ENCODE results near the gene NINJ2.
"Not testable (repeated sequence)": the region's sequence is repeated elsewhere in the genome, so short reads cannot be mapped to it uniquely, and the experiment has no call there.

Gene NINJ2, protein sequence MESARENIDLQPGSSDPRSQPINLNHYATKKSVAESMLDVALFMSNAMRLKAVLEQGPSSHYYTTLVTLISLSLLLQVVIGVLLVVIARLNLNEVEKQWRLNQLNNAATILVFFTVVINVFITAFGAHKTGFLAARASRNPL

DNA sequence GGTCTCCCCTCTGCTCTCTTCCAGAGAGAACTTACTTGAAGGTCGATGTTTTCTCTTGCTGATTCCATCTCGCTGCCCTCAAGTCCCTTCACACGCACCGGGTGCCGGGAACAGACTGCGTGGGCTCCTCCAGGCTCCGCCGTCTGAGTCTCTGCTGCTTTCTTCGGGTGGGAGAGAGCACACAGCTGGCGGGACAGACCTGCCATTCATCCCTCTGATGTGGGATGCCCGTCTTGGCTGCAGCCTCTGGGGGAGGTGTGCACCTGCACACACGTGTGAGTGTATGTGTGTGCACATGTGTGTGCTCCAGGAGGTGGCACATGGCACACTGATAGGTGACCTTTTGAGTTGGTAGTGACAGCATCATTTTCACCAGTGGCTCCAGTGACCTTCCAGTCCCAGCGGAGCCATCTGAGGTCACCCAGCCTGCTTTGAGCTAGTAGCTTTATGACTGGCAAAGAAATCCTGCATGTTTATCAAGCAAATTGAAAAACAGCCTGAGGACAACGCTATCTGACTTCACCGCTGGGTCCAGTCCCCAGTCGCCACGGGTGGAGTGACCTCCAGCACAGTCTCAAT is at the start of gene NINJ2:
Gene NINJ2 (minus strand): TSS at position 153 of the 579 bp plus-strand sequence. CDS start 85 bp downstream, at position 68.
- no CpG with 5 or more reads among the region's 17 CpGs for WGBS (ENCODE audit: insufficient coverage, insufficient read length)
- Histone ChIP-seq H3K36me3 (ENCODE audit: control insufficient read depth, insufficient read depth, low read length) (no peaks in the 10 kb centered on the region), H3K4me3 (ENCODE audit: low read length) (no peak within 1 kb of the TSS), H3K27ac (ENCODE audit: low read length) (no peak within 1 kb of the TSS), H3K4me1 (ENCODE audit: control insufficient read depth, insufficient read depth, low read length) (no peaks in the 10 kb centered on the region), H3K9me3 (ENCODE audit: control insufficient read depth, insufficient read depth, low read length) (no peaks in the 10 kb centered on the region), H3K27me3 (ENCODE audit: control insufficient read depth, insufficient read depth, low read length) (no peaks in the 10 kb centered on the region)
- DNase-seq (ENCODE audit: low read depth, low spot score): no peak

DNA sequence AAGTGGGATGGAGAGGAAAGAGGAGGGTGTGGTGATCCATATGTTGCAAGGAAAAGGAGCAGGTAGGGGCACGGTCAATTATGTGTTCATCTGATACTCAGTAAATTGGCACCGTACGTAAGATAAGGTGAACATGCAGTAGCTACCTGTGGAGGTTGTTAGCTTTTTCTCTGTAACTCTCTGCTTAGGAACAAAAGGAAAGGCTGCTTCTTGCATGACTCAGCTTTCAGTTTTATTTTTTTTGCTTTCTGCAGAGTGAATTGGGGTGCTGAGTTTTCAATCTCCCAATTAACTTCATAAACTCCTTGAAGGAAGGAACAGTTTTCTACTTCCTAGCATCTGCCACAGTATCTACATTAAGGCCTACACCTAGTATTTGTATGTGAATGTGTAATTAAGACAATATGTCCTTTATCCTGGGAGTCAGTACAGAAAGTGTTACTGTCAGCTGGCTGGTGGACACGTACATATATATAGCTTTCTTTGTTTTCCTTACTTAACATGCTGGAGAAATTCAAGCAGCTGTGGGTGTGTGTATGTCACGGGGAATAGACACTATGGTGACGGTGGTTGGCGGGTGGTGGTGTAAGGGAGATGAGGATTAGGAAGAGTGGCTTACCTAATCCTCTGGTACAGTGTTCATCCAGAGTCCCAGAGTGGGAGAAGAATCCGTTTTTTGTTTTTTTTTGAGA is 49.1 kb upstream of the NINJ2 start:
- H3K36me3 ChIP-seq (ENCODE audit: control insufficient read depth, insufficient read depth, low read length): no peaks in the 10 kb centered on the region
- no peaks in the 10 kb centered on the region for H3K27me3 ChIP-seq (ENCODE audit: control insufficient read depth, insufficient read depth, low read length)
- no peak for DNase-seq (ENCODE audit: low read depth, low spot score)
- no peaks in the 10 kb centered on the region for H3K9me3 ChIP-seq (ENCODE audit: control insufficient read depth, insufficient read depth, low read length)
- H3K4me3 ChIP-seq (ENCODE audit: low read length): no peak overlapping the region
- H3K4me1 ChIP-seq (ENCODE audit: control insufficient read depth, insufficient read depth, low read length): peaks cover 3% of the 10 kb centered on the region
- H3K27ac ChIP-seq (ENCODE audit: low read length): no peak overlapping the region
- no CpG with 5 or more reads among the region's 8 CpGs for WGBS (ENCODE audit: insufficient coverage, insufficient read length)

DNA sequence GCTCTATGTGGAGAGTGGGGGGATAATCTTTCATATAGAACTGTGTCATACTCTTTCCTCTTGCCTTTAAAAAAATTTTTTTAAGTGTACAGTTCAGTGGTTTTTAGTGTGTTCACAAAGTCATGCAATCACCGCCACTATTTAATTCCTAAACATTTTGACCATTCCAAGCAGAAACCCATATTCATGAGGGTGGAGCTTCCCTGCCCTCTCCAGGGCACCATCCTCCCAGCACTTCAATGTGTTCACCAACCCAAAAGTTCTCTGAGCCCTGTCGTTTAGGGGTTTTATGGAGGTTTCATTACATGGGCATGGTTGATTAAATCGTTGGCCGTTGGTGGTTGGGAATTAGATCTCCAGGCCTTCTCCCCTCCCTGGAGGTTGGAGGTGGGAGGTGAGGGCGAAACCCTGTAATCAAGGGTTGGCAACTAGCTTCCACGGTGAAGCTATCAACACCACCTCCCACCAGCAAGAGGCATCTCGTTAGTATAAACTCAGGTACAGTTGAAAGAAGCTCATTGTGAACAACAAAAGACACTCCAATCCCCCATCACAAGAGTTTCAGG is 46.3 kb upstream of the NINJ2 start:
- no peak overlapping the region for H3K4me3 ChIP-seq (ENCODE audit: low read length)
- no CpG with 5 or more reads among the region's 7 CpGs for WGBS (ENCODE audit: insufficient coverage, insufficient read length)
- no peaks in the 10 kb centered on the region for H3K36me3 ChIP-seq (ENCODE audit: control insufficient read depth, insufficient read depth, low read length)
- DNase-seq (ENCODE audit: low read depth, low spot score): no peak
- H3K27ac ChIP-seq (ENCODE audit: low read length): no peak overlapping the region
- no peaks in the 10 kb centered on the region for H3K9me3 ChIP-seq (ENCODE audit: control insufficient read depth, insufficient read depth, low read length)
- no peaks in the 10 kb centered on the region for H3K27me3 ChIP-seq (ENCODE audit: control insufficient read depth, insufficient read depth, low read length)
- peaks cover 3% of the 10 kb centered on the region for H3K4me1 ChIP-seq (ENCODE audit: control insufficient read depth, insufficient read depth, low read length)

DNA sequence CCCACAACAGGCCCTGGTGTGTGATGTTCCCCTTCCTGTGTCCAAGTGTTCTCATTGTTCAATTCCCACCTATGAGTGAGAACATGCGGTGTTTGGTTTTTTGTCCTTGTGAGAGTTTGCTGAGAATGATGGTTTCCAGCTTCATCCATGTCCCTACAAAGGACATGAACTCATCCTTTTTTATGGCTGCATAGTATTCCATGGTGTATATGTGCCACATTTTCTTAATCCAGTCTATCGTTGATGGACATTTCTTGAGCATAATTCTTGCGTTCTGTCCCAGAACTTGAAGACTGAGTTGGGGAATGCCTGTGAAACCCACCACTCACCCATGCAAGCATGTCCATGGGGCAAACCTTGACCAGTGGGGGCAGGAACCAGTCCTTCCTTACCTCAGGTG is 44.8 kb upstream of the NINJ2 start:
- not testable (repeated sequence) for H3K27ac ChIP-seq (ENCODE audit: low read length); H3K4me3 ChIP-seq (ENCODE audit: low read length); H3K9me3 ChIP-seq (ENCODE audit: control insufficient read depth, insufficient read depth, low read length); H3K4me1 ChIP-seq (ENCODE audit: control insufficient read depth, insufficient read depth, low read length); H3K36me3 ChIP-seq (ENCODE audit: control insufficient read depth, insufficient read depth, low read length); H3K27me3 ChIP-seq (ENCODE audit: control insufficient read depth, insufficient read depth, low read length); DNase-seq (ENCODE audit: low read depth, low spot score)
- WGBS (ENCODE audit: insufficient coverage, insufficient read length): no CpG with 5 or more reads among the region's 3 CpGs

DNA sequence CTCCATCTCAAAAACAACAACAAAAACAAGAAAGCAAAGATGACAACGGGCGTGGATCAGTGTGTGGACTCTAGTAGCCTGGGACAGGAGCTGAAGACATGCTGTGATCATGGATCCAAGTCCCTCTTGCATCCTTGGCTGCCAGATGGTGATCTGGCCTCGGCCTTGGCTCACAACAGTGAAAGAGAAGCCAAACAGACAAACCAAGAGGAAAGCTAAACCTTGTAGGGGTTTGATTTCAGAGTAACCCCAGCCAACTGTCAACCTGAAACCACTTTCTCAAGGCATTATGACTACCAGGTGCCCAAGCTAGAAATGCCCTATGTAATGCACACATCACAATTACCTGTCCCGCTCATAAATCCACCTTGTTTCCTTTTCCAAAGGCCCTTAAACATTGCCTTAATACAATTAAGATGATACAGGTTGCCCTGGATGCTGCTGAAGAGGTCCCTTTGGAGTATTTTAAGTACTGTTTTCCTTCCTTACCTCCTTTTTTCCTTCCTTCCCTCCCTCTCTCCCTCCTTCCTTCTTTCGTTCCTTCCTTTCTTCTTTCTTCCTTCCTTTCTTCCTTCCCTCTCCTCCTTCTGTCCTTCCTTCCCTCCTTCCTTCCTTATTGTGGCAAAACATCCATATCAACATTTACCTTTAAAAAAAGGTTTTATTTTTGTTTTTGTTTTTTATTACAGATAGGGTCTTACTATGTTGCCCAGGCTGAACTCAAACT is 41.4 kb upstream of the NINJ2 start:
- no peak overlapping the region for H3K4me3 ChIP-seq (ENCODE audit: low read length)
- H3K36me3 ChIP-seq (ENCODE audit: control insufficient read depth, insufficient read depth, low read length): no peaks in the 10 kb centered on the region
- no peaks in the 10 kb centered on the region for H3K27me3 ChIP-seq (ENCODE audit: control insufficient read depth, insufficient read depth, low read length)
- H3K9me3 ChIP-seq (ENCODE audit: control insufficient read depth, insufficient read depth, low read length): no peaks in the 10 kb centered on the region
- WGBS (ENCODE audit: insufficient coverage, insufficient read length): no CpG with 5 or more reads among the region's 5 CpGs
- no peak for DNase-seq (ENCODE audit: low read depth, low spot score)
- peaks cover 1% of the 10 kb centered on the region; the same call in 1 of the 2 replicates for H3K4me1 ChIP-seq (ENCODE audit: control insufficient read depth, insufficient read depth, low read length)
- no peak overlapping the region for H3K27ac ChIP-seq (ENCODE audit: low read length)

DNA sequence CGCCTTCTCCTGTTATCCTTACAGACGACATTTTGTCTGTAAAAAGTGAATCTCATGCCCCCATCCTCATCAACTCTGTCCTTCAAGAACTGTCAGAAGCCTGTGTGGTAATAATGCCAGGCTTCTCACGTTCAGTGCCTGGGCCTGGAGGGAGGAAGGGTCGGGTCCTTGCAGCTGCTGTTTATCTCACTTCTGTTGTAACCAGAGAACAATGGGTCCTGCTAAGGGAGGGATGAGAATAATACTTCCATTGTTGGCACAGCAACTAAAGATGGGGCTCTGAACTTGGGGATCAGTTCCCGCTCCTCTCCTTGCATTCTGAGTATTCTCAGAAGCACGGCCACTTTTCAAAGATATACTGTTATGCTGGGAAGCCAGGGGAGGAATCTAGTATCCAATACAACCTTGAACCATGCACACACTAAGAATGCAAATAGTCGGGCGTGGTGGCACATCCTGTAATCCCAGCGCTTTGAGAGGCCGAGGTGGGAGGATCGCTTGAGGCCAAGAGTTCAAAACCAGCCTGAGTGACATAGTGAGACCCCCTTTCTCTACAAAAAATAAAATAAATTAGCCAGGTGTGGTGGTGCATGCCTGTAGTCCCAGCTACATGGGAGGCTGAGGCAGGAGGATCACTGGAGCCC is 38.8 kb upstream of the NINJ2 start:
- no peaks in the 10 kb centered on the region for H3K4me1 ChIP-seq (ENCODE audit: control insufficient read depth, insufficient read depth, low read length)
- H3K36me3 ChIP-seq (ENCODE audit: control insufficient read depth, insufficient read depth, low read length): no peaks in the 10 kb centered on the region
- no peak for DNase-seq (ENCODE audit: low read depth, low spot score)
- H3K9me3 ChIP-seq (ENCODE audit: control insufficient read depth, insufficient read depth, low read length): no peaks in the 10 kb centered on the region
- H3K27ac ChIP-seq (ENCODE audit: low read length): no peak overlapping the region
- no CpG with 5 or more reads among the region's 11 CpGs for WGBS (ENCODE audit: insufficient coverage, insufficient read length)
- no peak overlapping the region for H3K4me3 ChIP-seq (ENCODE audit: low read length)
- no peaks in the 10 kb centered on the region for H3K27me3 ChIP-seq (ENCODE audit: control insufficient read depth, insufficient read depth, low read length)

DNA sequence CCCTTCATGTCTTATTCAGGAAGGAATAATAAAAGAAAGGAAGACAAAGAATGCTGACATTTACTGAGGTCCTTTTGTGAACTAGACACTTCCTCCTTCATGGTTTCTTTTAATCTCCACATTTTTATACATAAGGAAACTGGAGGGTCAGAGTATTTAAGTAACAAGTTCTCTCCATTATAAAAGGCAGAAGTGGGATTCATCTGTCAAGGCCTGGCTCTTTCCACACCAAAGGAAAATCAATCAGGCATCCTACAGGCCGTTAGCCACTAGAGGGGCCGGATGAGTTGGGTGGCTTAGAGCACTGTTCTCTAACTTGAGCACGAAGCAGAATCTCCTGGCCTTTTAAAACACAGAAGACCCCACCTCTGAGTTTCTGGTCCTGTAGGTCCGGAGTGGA is 36.8 kb upstream of the NINJ2 start:
- no peaks in the 10 kb centered on the region for H3K4me1 ChIP-seq (ENCODE audit: control insufficient read depth, insufficient read depth, low read length)
- no peaks in the 10 kb centered on the region for H3K27me3 ChIP-seq (ENCODE audit: control insufficient read depth, insufficient read depth, low read length)
- no peaks in the 10 kb centered on the region for H3K9me3 ChIP-seq (ENCODE audit: control insufficient read depth, insufficient read depth, low read length)
- H3K36me3 ChIP-seq (ENCODE audit: control insufficient read depth, insufficient read depth, low read length): no peaks in the 10 kb centered on the region
- no peak for DNase-seq (ENCODE audit: low read depth, low spot score)
- no peak overlapping the region for H3K27ac ChIP-seq (ENCODE audit: low read length)
- no peak overlapping the region for H3K4me3 ChIP-seq (ENCODE audit: low read length)
- no CpG with 5 or more reads among the region's 4 CpGs for WGBS (ENCODE audit: insufficient coverage, insufficient read length)

DNA sequence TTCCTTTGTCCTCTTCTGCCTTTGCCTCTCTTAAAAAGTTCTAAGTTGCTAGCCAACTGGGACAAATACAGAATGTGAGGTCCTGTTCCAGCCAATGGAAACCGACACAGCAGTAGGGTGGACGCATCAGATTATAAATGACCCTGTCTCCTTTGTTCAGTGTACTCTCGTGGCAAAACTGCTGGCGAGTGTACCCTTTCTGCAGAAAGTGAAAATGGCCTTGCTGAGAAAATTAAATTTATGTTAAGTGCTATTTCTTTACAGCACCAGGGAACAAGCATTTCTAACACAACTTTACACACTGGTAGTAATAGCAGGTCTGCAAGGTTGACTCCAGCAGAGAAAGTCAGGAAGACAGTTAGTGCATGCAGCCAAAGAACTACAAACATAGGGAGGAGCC is 35.0 kb upstream of the NINJ2 start:
- H3K27me3 ChIP-seq (ENCODE audit: control insufficient read depth, insufficient read depth, low read length): not testable (repeated sequence)
- WGBS (ENCODE audit: insufficient coverage, insufficient read length): no CpG with 5 or more reads among the region's 4 CpGs

DNA sequence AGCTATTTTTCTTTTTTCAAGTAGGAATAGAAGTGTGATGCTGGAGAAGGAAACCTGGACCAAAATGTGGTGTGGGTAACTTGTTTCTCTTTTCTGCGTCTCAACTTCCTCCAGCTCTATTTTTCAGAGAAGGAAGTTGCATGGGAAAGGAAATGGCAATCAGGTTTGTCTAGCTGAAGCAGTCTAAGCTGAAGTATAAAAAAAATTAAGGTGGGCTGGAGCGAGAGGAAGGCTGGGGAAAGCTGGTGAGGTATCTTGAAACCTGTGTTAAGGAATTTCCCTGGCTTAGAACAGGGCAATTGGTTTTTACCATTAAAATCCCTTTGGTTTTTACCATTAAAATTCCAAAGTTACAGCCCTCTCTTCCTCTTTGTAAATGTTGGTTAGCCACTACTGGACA is 34.2 kb upstream of the NINJ2 start:
- no peak for DNase-seq (ENCODE audit: low read depth, low spot score)
- Histone ChIP-seq H3K27me3 (ENCODE audit: control insufficient read depth, insufficient read depth, low read length) (no peaks in the 10 kb centered on the region), H3K4me1 (ENCODE audit: control insufficient read depth, insufficient read depth, low read length) (no peaks in the 10 kb centered on the region), H3K36me3 (ENCODE audit: control insufficient read depth, insufficient read depth, low read length) (no peaks in the 10 kb centered on the region), H3K9me3 (ENCODE audit: control insufficient read depth, insufficient read depth, low read length) (no peaks in the 10 kb centered on the region; the same call in 1 of the 2 replicates), H3K4me3 (ENCODE audit: low read length) (no peak overlapping the region), H3K27ac (ENCODE audit: low read length) (no peak overlapping the region)
- WGBS (ENCODE audit: insufficient coverage, insufficient read length): no CpG with 5 or more reads among the region's 2 CpGs

More for the DNA sequence above, 35.0 kb upstream of the NINJ2 start:
- H3K36me3 ChIP-seq (ENCODE audit: control insufficient read depth, insufficient read depth, low read length); H3K4me3 ChIP-seq (ENCODE audit: low read length); H3K4me1 ChIP-seq (ENCODE audit: control insufficient read depth, insufficient read depth, low read length); H3K27ac ChIP-seq (ENCODE audit: low read length); H3K9me3 ChIP-seq (ENCODE audit: control insufficient read depth, insufficient read depth, low read length); DNase-seq (ENCODE audit: low read depth, low spot score): not testable (repeated sequence)

Data from iPS DF 6.9 (cell line).